Astrocyte (in vitro differentiated cells and primary cell): ENCODE results near the gene ETV7. TPM values are rescaled to one million over a fixed set of nuclear protein-coding genes. Genes with fewer than 3 reads are reported as not detected.

Experiments
- DNase-seq: peaks from one replicate; pipeline ENCODE4 v3.0.0-alpha.2; 2010; ENCODE audit warnings: low read depth
- FAIRE-seq: peaks from 2 replicates; lab custom pipeline; 2011; peaks lifted over from hg19 to GRCh38; lab: Jason Lieb, UNC
- H2AFZ ChIP-seq: 2 replicates; pipeline ENCODE4 v1.6.0; 2012; ENCODE audit warnings: low read depth, low read length, inconsistent platforms
- H3K27ac ChIP-seq: 2 replicates; pipeline ENCODE4 v1.5.1; 2011; ENCODE audit warnings: low read depth, low read length, inconsistent platforms
- H3K27me3 ChIP-seq: 2 replicates; pipeline ENCODE4 v1.6.0; 2011; ENCODE audit warnings: low read length, inconsistent platforms; ENCODE audit not compliant: insufficient read depth
- H3K36me3 ChIP-seq: 2 replicates; pipeline ENCODE4 v1.5.1; 2011; ENCODE audit warnings: low read length, inconsistent platforms; ENCODE audit not compliant: insufficient read depth
- H3K4me1 ChIP-seq: 2 replicates; pipeline ENCODE4 v1.5.1; 2011; ENCODE audit warnings: low read length, inconsistent platforms; ENCODE audit not compliant: insufficient read depth
- H3K4me2 ChIP-seq: 2 replicates; pipeline ENCODE4 v1.6.0; 2012; ENCODE audit warnings: low read length, inconsistent platforms
- H3K4me3 ChIP-seq: 2 replicates; pipeline ENCODE4 v1.5.1; 2011; ENCODE audit warnings: low read depth, mild to moderate bottlenecking, low read length, inconsistent platforms; ENCODE audit not compliant: insufficient read depth
- H3K79me2 ChIP-seq: 2 replicates; pipeline ENCODE4 v1.6.0; 2012; ENCODE audit warnings: mild to moderate bottlenecking, low read length, inconsistent platforms; ENCODE audit not compliant: insufficient read depth
- H3K9ac ChIP-seq: 2 replicates; pipeline ENCODE4 v1.6.0; 2012; ENCODE audit warnings: mild to moderate bottlenecking, low read length, inconsistent platforms
- H3K9me3 ChIP-seq: 2 replicates; pipeline ENCODE4 v1.5.1; 2012; ENCODE audit warnings: low read depth, mild to moderate bottlenecking, low read length, inconsistent platforms; ENCODE audit not compliant: insufficient read depth
- H4K20me1 ChIP-seq: 2 replicates; pipeline ENCODE4 v1.6.0; 2012; ENCODE audit warnings: low read length, inconsistent platforms; ENCODE audit not compliant: insufficient read depth
- H3K27ac Mint-ChIP-seq: one replicate; pipeline ENCODE4 v1.8.0; 2021; ENCODE audit warnings: mild to moderate bottlenecking, mixed read lengths; ENCODE audit not compliant: unreplicated experiment
- H3K27me3 Mint-ChIP-seq: one replicate; pipeline ENCODE4 v1.8.0; 2021; ENCODE audit warnings: low read depth, mixed read lengths; ENCODE audit not compliant: unreplicated experiment
- H3K36me3 Mint-ChIP-seq: one replicate; pipeline ENCODE4 v1.8.0; 2021; ENCODE audit warnings: low read depth, mixed read lengths; ENCODE audit not compliant: unreplicated experiment
- H3K4me1 Mint-ChIP-seq: one replicate; pipeline ENCODE4 v1.8.0; 2021; ENCODE audit warnings: low read depth, mixed read lengths; ENCODE audit not compliant: unreplicated experiment
- H3K4me3 Mint-ChIP-seq: one replicate; pipeline ENCODE4 v1.8.0; 2021; ENCODE audit warnings: mild to moderate bottlenecking, moderate library complexity, mixed read lengths; ENCODE audit not compliant: unreplicated experiment
- H3K9me3 Mint-ChIP-seq: one replicate; pipeline ENCODE4 v1.8.0; 2021; ENCODE audit warnings: mild to moderate bottlenecking, mixed read lengths; ENCODE audit not compliant: unreplicated experiment
- EZH2 ChIP-seq: IDR thresholded peaks from 2 replicates; pipeline ENCODE4 v1.6.1; 2012; ENCODE audit warnings: mild to moderate bottlenecking, low read length, inconsistent platforms; ENCODE audit not compliant: insufficient read depth
- total RNA-seq: library from RNA; stranded (reverse); gene quantifications from 2 replicates; pipeline ENCODE4 v1.2.1, GENCODE V29; 2021
- TF ChIP-seq, protein P1 (sequence below): IDR thresholded peaks from 2 replicates; pipeline ENCODE4 v1.5.1; 2011; ENCODE audit warnings: low read depth, mild to moderate bottlenecking, inconsistent platforms, low read length, moderate library complexity; ENCODE audit not compliant: insufficient read depth

The ETV7 gene
- total RNA-seq, 1 donor from 2014 or later, result 2.4 TPM

- Histone ChIP-seq H3K27ac (no peak overlapping the region), H3K9ac (no peak overlapping the region), H3K4me2 (no peak overlapping the region), H3K9me3 (no peaks in the 10 kb centered on the region), H3K27me3 (peaks cover 7% of the 10 kb centered on the region), H3K79me2 (no peaks in the 10 kb centered on the region), H3K36me3 (no peaks in the 10 kb centered on the region), H3K4me3 (no peak overlapping the region), H2AFZ (no peak overlapping the region), H4K20me1 (no peaks in the 10 kb centered on the region), H3K4me1 (peaks cover 3% of the 10 kb centered on the region)
- DNase-seq, result no peak
- Mint-ChIP-seq H3K27me3 (peaks cover 30% of the 10 kb centered on the region), H3K9me3 (no peaks in the 10 kb centered on the region), H3K27ac (no peak overlapping the region), H3K4me1 (peaks cover 6% of the 10 kb centered on the region), H3K36me3 (peaks cover 6% of the 10 kb centered on the region), H3K4me3 (no peak overlapping the region)
- no peak for TF ChIP-seq EZH2
- TF ChIP-seq, protein P1, sequence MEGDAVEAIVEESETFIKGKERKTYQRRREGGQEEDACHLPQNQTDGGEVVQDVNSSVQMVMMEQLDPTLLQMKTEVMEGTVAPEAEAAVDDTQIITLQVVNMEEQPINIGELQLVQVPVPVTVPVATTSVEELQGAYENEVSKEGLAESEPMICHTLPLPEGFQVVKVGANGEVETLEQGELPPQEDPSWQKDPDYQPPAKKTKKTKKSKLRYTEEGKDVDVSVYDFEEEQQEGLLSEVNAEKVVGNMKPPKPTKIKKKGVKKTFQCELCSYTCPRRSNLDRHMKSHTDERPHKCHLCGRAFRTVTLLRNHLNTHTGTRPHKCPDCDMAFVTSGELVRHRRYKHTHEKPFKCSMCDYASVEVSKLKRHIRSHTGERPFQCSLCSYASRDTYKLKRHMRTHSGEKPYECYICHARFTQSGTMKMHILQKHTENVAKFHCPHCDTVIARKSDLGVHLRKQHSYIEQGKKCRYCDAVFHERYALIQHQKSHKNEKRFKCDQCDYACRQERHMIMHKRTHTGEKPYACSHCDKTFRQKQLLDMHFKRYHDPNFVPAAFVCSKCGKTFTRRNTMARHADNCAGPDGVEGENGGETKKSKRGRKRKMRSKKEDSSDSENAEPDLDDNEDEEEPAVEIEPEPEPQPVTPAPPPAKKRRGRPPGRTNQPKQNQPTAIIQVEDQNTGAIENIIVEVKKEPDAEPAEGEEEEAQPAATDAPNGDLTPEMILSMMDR, result no peak
- FAIRE-seq, result no peak
Observed at GRCh38 chr6:36371211-36371610, 16.3 kb downstream of the ETV7 start.

DNA sequence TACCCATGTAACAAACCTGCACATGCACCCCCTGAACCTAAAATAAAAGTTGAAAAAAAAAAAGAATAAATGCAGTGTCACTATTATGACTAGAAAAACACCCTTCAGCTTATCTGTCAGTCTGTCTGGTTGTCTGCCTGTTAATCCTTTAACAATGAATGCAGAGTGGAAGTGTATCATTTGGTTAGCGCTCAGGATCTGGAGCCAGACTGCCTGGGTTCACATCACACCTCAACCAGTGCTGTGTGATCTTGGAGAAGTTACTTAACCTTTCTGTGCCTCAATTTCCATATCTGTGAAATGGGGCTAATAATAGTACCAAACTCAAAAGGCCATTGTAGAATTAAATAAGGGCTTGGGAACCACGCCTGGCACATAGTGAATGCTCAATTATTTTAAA lies 16.8 kb downstream of the ETV7 start:
- Histone ChIP-seq H2AFZ (no peak overlapping the region), H3K79me2 (no peaks in the 10 kb centered on the region), H3K9ac (no peak overlapping the region), H4K20me1 (no peaks in the 10 kb centered on the region), H3K9me3 (no peaks in the 10 kb centered on the region), H3K36me3 (no peaks in the 10 kb centered on the region), H3K27me3 (peaks cover 7% of the 10 kb centered on the region), H3K27ac (no peak overlapping the region), H3K4me1 (peaks cover 3% of the 10 kb centered on the region), H3K4me3 (no peak overlapping the region), H3K4me2 (no peak overlapping the region)
- no peaks in the 10 kb centered on the region for H3K9me3 Mint-ChIP-seq
- H3K36me3 Mint-ChIP-seq, result peaks cover 6% of the 10 kb centered on the region
- H3K27me3 Mint-ChIP-seq, result peaks cover 30% of the 10 kb centered on the region
- H3K27ac Mint-ChIP-seq, result no peak overlapping the region
- no peak for DNase-seq
- TF ChIP-seq, protein P1, result no peak
- no peak for TF ChIP-seq EZH2
- peaks cover 6% of the 10 kb centered on the region for H3K4me1 Mint-ChIP-seq
- FAIRE-seq, result no peak
- no peak overlapping the region for H3K4me3 Mint-ChIP-seq

GRCh38 chr6:36368921-36369865 lies 18.3 kb downstream of the ETV7 start:
- no peaks in the 10 kb centered on the region for H3K36me3 ChIP-seq
- DNase-seq (peak; percentile 93), FAIRE-seq (peak; percentile 45)
- no peaks in the 10 kb centered on the region for H4K20me1 ChIP-seq
- Mint-ChIP-seq H3K27me3 (peaks cover 22% of the 10 kb centered on the region), H3K27ac (peak overlapping the region; percentile 77), H3K36me3 (peaks cover 6% of the 10 kb centered on the region), H3K4me3 (no peak overlapping the region), H3K9me3 (no peaks in the 10 kb centered on the region), H3K4me1 (peaks cover 8% of the 10 kb centered on the region)
- peaks cover 9% of the 10 kb centered on the region for H3K4me1 ChIP-seq
- no peak overlapping the region for H3K4me2 ChIP-seq
- no peak overlapping the region for H3K4me3 ChIP-seq
- no peak overlapping the region for H2AFZ ChIP-seq
- TF ChIP-seq, protein P1, result no peak
- TF ChIP-seq EZH2, result no peak
- no peak overlapping the region for H3K9ac ChIP-seq
- peaks cover 3% of the 10 kb centered on the region for H3K27me3 ChIP-seq
- no peaks in the 10 kb centered on the region for H3K9me3 ChIP-seq
- H3K79me2 ChIP-seq, result no peaks in the 10 kb centered on the region
- no peak overlapping the region for H3K27ac ChIP-seq
